Adrenal gland (tissue), 12 donors: ENCODE measurements around the gene NYAP1. TPM values are rescaled to one million over a fixed set of nuclear protein-coding genes. Genes with fewer than 3 reads are reported as not detected.
A peak's percentile ranks its signal among the peaks of the same experiment; 100 is the strongest.

Experiments used
- DNase-seq, 7 donors: peaks; one replicate each; pipeline ENCODE4 v3.0.0-alpha.2; 2019 to 2020
- H3K27ac ChIP-seq, 5 donors: fragments of 200-600 bp; sonication (generic) in 4 of 5; 1 replicate in 3 of 5; 2 replicates in 2 of 5; pipeline versions ENCODE4 v1.5.1 to v1.8.0; 2016 to 2020; ENCODE audit warnings: mild to moderate bottlenecking in 1 of 5
- H3K27me3 ChIP-seq: fragments of 200-600 bp; 2 replicates; pipeline ENCODE4 v1.8.0; 2021
- H3K36me3 ChIP-seq, 2 donors: fragments of 200-600 bp; replicated peaks in 1 of 2; 1 replicate in 1 of 2; 2 replicates in 1 of 2; pipeline versions ENCODE4 v1.5.1 to v1.8.0; 2018 to 2022
- H3K4me1 ChIP-seq, 2 donors: fragments of 200-600 bp; replicated peaks in 1 of 2; 1 replicate in 1 of 2; 2 replicates in 1 of 2; pipeline versions ENCODE4 v1.5.1 to v1.8.0; 2018 to 2021
- H3K4me3 ChIP-seq, 4 donors: fragments of 200-600 bp; sonication (generic) in 3 of 4; one replicate each; pipeline ENCODE4 v1.5.1; 2016 to 2018
- H3K9me3 ChIP-seq, 3 donors: fragments of 200-600 bp; sonication (generic) in 1 of 3; replicated peaks in 1 of 3; 1 replicate in 2 of 3; 2 replicates in 1 of 3; pipeline versions ENCODE4 v1.5.1 to v1.8.0; 2016 to 2021
- CTCF ChIP-seq, 6 experiments: fragments of 450-650 bp in 4 of 6; fragments of 200-600 bp in 2 of 6; sonication (generic) in 1 of 6; IDR thresholded peaks; 1 replicate in 5 of 6; 2 replicates in 1 of 6; pipeline versions ENCODE4 v1.5.1 to v1.8.0; 2016 to 2021; ENCODE audit warnings: antibody characterized with exemption in 6 of 6, mild to moderate bottlenecking in 2 of 6, moderate library complexity in 1 of 6
- POLR2A ChIP-seq, 2 donors: fragments of 450-650 bp; IDR thresholded peaks; one replicate each; pipeline ENCODE4 v1.6.1; 2017; ENCODE audit warnings: antibody characterized with exemption in 2 of 2, mild to moderate bottlenecking in 2 of 2, moderate library complexity in 1 of 2
- WGBS, 4 donors: extraction: QIAGEN DNeasy Blood & Tissue Kit in 2 of 4; methylation state at CpG; one replicate each; pipeline versions ENCODE4 v1.1.5 to v1.1.7; 2013 to 2017; 5-methylcytosine and 5-hydroxymethylcytosine counted together
- intact Hi-C, 2 donors: fragments of 100-400 bp; cut with DNase I; formaldehyde crosslinking; loops; one replicate each; pipeline versions ENCODE4 v1.14.1 to v1.15.0; 2022 to 2023
- polyA plus RNA-seq, 3 donors: library from polyadenylated mRNA; stranded (reverse); fragments of 200-250 nt in 2 of 3; fragments of 350-450 nt in 1 of 3; fragmentation: Illumina TruSeq in 1 of 3; extraction: RNeasy Lipid Tissue Mini Kit (QIAGEN cat#74804) in 1 of 3; gene quantifications; one replicate each; pipeline ENCODE4 v1.2.3, GENCODE V29; 2013 to 2014
- total RNA-seq, 9 donors: library from RNA; depleted of rRNA in 4 of 9; stranded (reverse); fragments of >200 nt in 4 of 9; fragments of 120-200 nt in 1 of 9; fragmentation: NEBNext Ultra II Directional in 1 of 9; extraction: Animal tissue kit (Norgen Biotek cat#: 25700) in 1 of 9; gene quantifications; one replicate each; pipeline versions ENCODE4 v1.1.0 to v1.2.4, GENCODE V29; 2013 to 2023
- donor health status: healthy with polysubstance abuse.
- donor health status: Bipolar disorder and iron deficiency.
- donor health status: DM: yes; HTN: yes; CAD: no.
- donor health status: DM: no; HTN: no; CAD: no.
- donor health status: DM: no; HTN: no; CAD: no.
- donor health status: DM: yes; HTN: yes; CAD: no.

The NYAP1 gene
- total and polyA plus RNA-seq, 12 donors, result 0.79 to 26.1 (median 3.2) TPM; not detected in 1

GRCh38 chr7:100513212-100513810, 29.6 kb downstream of the NYAP1 start:
- Histone ChIP-seq H3K36me3 (no peaks in the 10 kb centered on the region), H3K4me3 (no peak overlapping the region), H3K9me3 (no peaks in the 10 kb centered on the region), H3K27me3 (no peaks in the 10 kb centered on the region), H3K4me1 (peaks cover 0 to 4% of the 10 kb centered on the region in 2 donors), H3K27ac (no peak overlapping the region)
- intact Hi-C loops, result no loop called here
- no peak for DNase-seq
- no peak for TF ChIP-seq CTCF (IDR thresholded peaks at IDR 0.05)
- TF ChIP-seq POLR2A (IDR thresholded peaks at IDR 0.05), result no peak
- 65 to 73% (median 67%) methylated on average over 8 to 9 of the region's 9 CpGs for WGBS, 4 donors

- H3K27ac ChIP-seq, result peak overlapping the region in 2 of 5 donors; percentile 2 to 63
- TF ChIP-seq POLR2A (IDR thresholded peaks at IDR 0.05), result no peak
- TF ChIP-seq CTCF (IDR thresholded peaks at IDR 0.05), result no peak
- peaks cover 0 to 4% of the 10 kb centered on the region in 2 donors for H3K4me1 ChIP-seq
- intact Hi-C loops, result no loop called here
- H3K9me3 ChIP-seq, result no peaks in the 10 kb centered on the region
- no peaks in the 10 kb centered on the region for H3K36me3 ChIP-seq
- H3K4me3 ChIP-seq, result no peak overlapping the region
- H3K27me3 ChIP-seq, result no peaks in the 10 kb centered on the region
- no peak for DNase-seq
- WGBS, 4 donors, result 23 to 56% (median 48%) methylated on average over 2 of the region's 2 CpGs
Observed at GRCh38 chr7:100515072-100515532, 31.4 kb downstream of the NYAP1 start.

- no peak overlapping the region for H3K4me3 ChIP-seq
- 67 to 77% (median 75%) methylated on average over 4 of the region's 4 CpGs for WGBS, 4 donors
- intact Hi-C loops, result no loop called here
- H3K27me3 ChIP-seq, result no peaks in the 10 kb centered on the region
- TF ChIP-seq POLR2A (IDR thresholded peaks at IDR 0.05) (no peak), CTCF (IDR thresholded peaks at IDR 0.05) (no peak)
- H3K9me3 ChIP-seq, result no peaks in the 10 kb centered on the region
- peaks cover 0 to 4% of the 10 kb centered on the region in 2 donors for H3K4me1 ChIP-seq
- H3K36me3 ChIP-seq, result no peaks in the 10 kb centered on the region
- peak in 2 of 7 donors; percentile 4 to 17 for DNase-seq
- H3K27ac ChIP-seq, result peak overlapping the region in 2 of 5 donors; percentile 2 to 63
Observed at GRCh38 chr7:100516135-100516812, 32.5 kb downstream of the NYAP1 start.

GRCh38 chr7:100517305-100517704, 33.6 kb downstream of the NYAP1 start:
- Histone ChIP-seq H3K36me3 (no peaks in the 10 kb centered on the region), H3K4me3 (no peak overlapping the region), H3K9me3 (no peaks in the 10 kb centered on the region), H3K27me3 (no peaks in the 10 kb centered on the region), H3K27ac (no peak overlapping the region), H3K4me1 (peaks cover 0 to 4% of the 10 kb centered on the region in 2 donors)
- 66 to 85% (median 78%) methylated on average over 2 of the region's 2 CpGs for WGBS, 4 donors
- TF ChIP-seq CTCF (IDR thresholded peaks at IDR 0.05) (no peak), POLR2A (IDR thresholded peaks at IDR 0.05) (no peak)
- intact Hi-C loops, result no loop called here
- no peak for DNase-seq
